NCI-H2227 (cell line): ENCODE results near the gene PTPRG.

Experiments
- DNase-seq: peaks from one replicate; lab custom pipeline; 2025; ENCODE audit not compliant: unreplicated experiment; lab: John Stamatoyannopoulos, UW

PTPRG gene

DNA sequence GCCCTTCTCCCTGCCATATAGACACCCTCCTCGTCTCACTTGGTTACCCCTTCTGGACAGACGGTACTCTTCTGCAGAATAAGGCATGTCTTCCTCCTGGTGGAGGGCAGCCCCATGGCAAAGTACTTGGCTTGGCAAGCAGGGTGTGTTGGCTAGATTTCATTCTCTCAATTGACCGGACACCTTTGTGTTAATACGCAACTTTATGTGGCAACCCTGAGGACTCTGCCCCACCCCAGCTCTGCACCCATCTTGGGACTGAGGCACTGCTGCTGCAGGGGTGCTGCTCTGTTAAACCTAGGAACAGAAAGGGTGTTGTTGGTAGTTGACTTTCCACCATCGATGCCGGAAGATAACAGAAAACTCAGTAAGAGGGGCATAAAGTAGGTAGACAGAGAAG lies 55.2 kb downstream of the PTPRG start:
- DNase-seq: no peak

DNA sequence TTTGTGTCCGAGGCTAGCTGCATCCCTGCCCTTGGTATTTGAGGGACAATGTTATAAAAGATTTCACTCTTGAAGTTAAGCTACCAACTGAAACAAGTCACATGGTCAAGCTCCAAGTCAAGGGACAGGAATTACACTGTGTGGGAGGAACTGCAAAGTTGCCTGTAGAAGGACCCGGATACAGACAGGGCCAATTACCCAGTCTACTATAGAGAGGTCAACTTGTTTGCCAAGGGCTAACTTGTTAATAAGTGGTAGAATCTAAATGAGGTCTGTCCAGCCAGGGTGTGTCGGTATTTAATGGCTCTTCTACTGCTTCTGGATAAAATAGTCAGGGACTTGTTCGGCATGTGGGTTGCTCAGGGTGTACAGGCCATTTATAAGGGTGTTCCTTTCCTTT lies 55.7 kb downstream of the PTPRG start:
- no peak for DNase-seq

DNA sequence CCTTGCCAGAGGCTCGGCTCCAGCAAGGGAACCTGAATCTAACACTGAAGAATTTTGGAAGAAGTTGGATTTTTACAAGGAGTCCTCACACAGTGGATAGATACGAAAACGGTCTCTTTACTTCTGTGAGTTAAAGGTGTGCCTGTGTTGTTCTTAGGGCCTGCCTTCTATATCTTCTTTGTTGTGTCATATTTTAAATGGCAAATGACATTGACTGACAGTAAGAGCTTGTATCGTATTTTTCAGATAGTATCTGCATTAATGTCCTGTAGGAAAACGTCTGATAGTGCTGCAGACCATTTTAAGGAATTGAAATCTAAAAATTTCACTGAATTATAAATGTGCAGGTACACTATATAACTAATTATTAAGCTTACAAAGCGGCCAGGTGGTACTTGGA lies 56.3 kb downstream of the PTPRG start:
- no peak for DNase-seq

DNA sequence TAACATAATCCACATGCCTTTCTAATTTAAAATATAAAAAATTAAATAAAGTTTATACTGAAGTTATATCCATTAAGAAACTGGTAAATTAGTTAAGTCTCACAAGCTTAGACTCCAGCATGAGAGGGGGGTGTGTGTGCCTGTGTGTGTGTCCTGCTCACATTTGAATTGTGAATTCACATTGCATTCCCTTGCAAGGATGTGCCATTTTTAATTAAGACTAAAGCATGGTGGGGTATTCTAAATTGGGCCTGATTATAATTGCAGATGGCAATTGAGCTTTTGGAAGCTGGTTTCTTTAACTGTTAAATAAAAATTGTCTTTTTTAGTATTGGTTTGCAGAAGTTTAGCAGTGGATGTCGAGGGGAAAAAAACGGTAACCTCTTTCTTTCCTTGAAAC lies 56.9 kb downstream of the PTPRG start:
- no peak for DNase-seq

DNA sequence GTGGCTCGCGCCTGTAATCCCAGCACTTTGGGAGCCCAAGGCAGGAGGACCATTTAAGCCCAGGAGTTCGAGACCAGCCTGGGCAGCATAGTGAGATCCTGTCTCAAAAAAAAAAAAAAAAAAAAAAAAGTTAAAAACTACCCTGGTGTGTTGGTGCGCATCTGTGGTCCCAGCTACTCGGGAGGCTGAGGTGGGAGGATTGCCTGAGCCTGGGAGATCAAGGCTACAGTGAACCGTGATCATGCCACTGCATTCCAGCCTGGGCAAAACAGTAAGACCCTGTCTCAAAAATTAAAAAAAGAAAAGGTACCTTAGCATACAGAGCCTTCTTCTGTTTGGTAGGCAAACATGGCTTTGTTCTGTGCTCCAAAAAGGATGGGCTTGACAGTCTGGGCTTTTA lies 57.5 kb downstream of the PTPRG start:
- DNase-seq: no peak

DNA sequence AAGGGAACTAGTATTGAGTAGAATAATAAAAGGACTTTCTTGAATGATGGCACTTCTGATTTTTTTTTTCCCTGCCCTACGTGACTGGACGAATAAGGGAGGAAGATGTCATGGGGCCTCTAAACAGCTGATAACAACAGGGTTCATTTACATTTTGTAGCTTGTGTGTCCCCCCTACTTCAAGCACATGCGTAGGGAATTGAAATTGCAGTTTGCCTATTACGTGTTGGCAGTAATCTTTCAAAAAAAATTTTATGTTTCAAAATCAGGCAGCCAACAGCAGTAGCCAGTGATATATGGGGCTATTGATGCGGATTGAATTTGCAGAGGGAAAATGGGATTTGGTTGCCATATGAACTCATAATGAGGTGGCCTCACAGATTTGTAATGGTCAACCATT lies 58.7 kb downstream of the PTPRG start:
- DNase-seq: no peak

DNA sequence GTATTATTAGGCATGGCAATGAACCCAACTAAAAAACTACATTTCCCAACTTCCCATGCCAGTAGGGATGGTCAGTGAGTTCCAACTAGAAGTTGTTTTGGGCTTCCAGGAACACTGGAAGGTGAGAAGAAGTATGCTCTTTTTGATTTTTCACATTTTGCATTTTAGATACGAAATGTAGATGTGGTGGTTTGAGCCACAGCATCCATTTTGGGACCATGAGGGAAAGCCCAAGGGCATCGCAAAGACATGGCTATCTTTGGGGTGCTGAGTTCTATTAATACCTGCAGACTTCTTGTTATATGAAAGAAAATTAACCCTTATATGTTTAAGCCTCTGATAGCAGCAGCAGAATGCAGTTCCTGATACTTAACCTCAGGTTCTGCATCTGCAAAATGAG lies 62.9 kb downstream of the PTPRG start:
- DNase-seq: no peak

DNA sequence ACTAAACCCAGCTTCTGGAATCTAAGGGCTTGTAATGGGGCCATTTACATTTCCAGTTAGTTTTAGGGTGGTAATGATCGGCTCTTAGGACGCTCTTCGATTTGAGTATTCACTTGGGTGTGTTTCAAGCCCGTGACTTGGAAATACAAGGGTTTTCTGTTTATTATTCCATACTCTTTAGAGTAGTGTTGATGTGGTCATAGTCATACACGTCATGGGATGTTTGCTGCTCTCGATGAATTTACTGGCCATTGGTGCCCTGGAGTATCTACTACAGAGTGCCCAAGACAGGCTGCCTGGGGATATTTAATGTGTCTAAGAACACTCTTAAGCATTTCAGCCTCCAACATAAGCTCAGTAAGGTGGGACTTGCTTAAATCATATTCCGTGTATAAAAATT lies 64.1 kb downstream of the PTPRG start:
- DNase-seq: no peak

DNA sequence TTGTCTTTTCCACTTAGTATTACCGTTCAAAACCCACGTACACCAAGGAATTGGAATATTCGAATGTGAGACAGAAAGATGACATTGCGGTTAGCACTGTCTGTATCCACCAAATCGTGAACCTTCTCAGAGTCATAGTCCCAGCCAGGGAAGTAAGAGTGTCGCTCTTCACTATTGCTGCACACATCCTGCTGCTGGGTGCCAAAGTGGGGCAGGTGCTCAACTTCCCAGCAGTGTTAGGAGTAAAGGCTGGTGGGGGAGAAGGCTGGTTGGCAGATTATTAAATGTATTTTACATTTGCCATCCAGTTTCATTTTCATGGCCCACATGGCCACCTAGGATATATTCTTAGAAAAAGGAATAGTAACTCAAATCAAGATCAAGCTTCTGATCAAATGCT lies 65.1 kb downstream of the PTPRG start:
- no peak for DNase-seq

DNA sequence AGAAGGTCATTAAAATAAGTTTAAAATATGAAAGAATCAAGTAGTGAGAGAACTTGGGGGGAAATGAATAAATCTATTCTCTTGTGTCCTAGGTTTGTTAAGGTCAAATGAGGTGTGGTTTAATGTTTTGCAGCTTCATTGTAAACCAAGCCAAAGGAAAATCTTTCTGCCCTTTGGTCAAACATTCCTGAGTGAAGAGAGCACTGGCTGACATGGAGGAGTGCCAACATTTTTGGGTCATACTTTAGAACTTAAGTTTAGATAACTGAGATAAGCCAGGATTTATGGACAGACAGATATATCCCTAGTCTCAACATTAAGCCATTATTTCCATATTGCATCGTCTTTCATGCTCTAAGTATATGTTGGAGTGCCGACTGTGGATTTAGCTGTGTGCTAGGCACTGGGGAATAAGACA lies 66.4 kb downstream of the PTPRG start:
- DNase-seq: no peak

DNA sequence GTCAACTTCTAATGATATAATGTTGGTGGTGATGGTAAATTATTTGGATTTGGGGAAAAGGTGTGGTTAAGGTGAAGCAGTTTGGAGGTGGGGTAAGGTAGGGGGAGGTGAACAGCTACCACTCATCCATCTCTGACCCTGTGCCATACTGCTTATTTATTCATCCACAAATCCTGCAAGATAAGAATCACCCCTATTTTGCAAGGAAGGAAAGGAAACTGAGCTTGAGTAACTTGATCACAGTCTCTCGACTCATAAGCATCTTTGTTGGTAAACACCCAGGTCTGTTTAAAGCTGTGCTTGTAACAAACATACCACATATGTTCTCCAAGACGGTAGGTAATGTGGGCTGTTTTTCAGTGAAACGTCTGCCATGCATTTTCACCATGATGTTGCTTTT lies 67.3 kb downstream of the PTPRG start:
- no peak for DNase-seq

DNA sequence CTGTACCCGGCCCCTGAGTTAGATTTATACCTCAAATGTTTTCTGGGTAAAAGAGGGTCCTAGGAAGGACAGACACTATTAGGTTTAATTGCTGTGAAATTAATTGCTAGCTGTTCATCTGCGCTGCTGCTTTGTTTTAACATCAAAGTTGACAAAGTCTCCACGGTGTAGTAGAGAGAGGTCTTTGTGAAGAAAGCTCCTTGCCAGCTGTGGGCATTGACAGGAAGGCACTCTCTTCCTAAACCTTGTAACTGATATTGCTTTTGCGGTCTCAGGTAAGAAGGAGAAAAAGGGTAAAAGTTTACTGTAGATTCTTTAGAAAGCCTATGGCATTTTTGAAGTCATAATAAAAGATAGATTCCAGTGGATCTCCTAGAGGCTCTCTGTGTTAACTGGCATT lies 68.1 kb downstream of the PTPRG start:
- no peak for DNase-seq

DNA sequence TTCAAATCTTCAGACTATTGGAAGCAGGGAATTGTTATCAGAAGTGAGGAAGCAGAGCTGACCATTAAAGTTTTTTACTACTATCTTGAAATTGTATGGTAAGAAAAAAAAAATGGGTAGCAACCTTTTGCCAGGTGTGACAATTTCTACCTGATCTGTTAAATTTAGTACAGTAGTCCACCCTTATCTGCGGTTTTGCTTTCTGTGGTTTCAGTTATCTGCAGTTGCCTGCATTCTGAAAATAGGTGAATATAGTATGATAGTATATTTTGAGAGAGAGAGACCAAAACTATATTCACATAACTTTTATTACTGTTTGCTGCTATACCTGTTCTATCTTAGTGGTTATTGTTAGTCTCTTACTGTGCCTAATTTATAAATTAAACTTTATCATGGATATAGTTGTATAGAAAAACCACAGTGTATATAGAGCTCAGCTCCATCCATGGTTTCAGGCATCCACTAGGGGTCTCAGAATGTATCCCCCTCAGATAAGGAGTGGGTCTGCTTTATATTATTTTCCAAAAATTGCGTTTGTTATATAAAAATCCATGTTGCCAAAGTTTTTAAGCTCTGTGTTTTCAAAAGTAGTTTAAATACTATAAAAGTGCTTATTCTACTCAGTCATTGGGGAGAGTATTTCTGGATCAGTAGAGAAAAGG lies 69.9 kb downstream of the PTPRG start:
- DNase-seq: no peak

DNA sequence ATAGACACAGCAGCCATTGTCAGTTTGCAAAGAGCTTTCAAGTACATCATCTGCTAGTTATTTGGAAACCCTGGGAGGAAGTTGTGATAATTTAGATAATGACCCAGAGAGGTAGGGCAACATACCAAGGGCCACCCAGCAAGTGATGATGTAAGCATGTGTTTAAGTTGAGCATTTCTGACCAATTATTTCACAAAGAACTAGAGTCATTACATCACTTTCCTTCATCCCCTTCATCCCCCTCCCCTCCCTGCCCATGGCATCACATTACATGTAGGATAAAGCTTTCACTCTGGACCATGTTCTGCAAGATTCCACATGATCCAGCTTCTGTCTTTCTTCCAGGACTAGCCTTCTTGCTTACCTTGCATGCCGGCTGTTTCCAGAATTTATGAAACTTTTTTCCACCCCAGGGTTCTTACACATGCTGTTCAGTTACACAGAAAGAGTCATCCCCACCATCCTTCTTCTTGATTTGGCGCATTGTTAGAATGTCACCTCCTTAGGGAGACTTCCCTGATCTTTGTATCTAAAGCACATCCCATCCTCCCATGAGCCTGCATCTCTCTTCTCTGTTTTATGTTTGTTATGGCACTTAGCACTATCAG lies 71.3 kb downstream of the PTPRG start:
- no peak for DNase-seq

DNA sequence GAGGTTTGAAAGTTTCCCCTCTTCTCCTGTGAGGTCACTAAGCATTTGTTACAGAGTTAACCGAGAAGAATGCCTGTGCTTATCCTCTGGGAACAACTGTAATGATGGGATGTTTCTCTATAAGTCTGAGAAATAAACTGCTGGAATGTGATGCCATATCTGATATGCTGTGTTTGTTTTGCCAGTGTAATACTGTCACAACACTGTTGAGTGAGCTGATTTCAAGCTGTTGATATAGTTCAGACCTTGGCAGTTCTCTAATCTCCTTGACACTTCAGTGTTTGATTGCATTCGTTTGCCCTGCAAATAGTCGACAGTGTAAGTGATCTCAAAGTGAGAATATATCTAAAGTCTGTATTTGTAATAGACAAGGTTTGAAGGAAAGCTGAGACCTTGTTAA lies 73.3 kb downstream of the PTPRG start:
- DNase-seq: no peak

DNA sequence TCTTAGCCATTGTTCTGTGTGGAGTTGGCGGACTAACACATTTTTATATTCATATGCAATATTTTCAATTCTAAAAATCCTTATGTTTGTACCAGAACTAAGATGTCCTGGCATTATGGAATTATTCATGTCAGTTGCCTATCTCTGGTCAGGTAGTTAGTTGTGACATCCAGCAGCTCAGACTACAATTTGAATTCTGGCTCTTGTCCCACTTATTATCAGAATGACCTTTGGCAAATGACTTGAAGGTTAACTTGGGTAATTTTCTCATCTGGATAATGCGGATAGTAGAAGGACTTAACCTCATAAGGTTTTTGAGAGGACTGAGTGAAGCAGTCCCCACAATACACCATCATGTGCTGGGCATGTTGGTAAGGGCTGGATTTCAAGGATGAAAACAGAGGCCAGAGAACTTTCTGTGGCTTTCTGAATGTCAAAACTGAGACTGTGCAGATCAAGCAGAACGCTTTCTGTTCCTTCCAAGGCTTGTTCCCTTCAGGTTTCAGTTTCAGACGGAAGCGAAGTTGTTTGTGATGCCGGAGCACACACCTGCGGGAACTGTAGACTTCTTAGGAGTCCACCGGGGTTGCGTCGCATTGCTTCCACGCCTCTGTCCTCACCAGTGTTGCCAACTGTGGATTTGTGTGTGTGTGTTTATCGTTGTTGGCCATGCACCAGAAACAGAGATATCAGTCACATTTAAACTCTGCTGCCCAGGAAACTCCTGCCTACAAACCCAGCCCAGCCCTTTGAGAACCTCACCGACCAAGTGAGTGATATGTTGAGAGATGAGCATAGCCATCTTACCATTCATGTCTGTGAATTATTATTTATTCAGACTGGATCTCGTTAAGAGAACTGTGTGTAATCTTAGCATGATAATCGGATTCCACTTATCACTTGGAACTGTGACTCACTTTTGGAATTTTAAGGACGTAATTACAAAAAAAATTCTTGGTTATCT lies 76.0 kb downstream of the PTPRG start:
- no peak for DNase-seq

DNA sequence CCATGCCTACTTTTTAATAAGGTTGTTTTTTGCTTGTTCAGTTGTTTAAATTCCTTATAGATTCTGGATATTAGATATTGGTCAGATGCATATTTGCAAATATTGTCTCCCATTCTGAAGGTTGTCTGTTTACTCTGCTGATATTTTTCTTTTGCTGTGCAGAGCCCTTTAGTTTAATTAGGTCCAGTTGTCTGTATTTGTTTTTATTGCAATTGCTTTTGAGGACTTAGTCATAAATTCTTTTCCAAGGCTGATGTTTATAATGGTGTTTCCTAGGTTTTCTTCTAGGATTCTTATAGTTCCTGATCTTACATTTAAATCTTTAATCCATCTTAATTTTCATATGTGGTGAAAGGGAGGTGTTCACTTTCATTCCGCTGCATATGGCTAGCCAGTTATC lies 77.4 kb downstream of the PTPRG start:
- DNase-seq: no peak

DNA sequence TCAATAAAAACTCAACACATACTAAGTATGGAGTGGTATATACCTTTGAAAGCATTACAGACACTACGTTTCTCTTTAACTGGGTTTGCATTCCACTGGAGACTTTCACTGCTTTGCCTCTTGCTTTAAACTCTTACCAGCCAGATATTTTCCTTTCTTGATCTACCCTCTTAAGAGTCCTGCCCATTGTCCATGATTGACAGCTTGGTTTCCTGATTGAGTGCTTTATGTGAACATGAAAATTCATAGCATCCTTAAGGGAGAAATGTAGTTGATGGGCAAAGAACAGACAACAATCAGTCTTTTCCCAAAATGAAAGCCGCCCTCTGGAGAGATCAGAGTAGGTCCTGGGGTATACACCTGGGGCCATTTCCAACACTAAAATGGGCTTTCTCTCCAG lies 78.6 kb downstream of the PTPRG start:
- no peak for DNase-seq

DNA sequence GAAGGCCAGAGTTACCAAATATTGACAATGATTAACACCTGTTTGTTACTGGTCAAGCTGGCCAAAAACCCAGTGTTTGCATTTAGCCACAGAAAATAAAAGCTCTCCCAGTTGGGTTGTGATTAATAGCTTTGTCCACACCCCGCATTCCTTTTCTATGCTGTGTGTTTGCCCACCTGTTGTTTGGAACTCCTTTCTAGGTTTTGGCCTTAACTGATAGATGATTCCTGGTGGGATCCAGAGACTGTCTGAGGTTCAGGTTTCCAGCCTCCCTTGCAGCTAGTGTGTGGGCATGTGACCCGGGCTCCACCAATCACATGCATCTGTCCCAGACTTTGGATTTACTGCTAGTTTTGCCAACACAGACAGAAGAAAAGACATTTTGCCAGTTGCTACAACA lies 83.8 kb downstream of the PTPRG start:
- no peak for DNase-seq

DNA sequence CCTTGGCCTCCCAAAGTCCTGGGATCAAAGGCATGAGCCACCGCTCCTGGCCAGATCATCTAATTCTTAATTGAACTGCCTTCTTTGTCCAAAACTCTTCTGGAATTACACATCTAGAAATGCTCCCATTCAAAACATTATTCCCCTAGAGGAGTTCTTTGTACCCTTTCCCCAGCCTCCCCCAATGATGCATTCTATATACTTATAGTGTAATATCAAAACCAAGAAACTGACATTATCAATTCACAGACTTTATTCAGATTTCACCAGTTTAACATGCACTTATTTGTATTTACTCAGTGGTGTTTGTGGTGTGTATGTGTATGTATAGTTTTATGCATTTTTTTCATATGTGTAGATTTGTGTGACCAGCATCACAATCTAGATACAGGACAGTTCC lies 85.0 kb downstream of the PTPRG start:
- no peak for DNase-seq

DNA sequence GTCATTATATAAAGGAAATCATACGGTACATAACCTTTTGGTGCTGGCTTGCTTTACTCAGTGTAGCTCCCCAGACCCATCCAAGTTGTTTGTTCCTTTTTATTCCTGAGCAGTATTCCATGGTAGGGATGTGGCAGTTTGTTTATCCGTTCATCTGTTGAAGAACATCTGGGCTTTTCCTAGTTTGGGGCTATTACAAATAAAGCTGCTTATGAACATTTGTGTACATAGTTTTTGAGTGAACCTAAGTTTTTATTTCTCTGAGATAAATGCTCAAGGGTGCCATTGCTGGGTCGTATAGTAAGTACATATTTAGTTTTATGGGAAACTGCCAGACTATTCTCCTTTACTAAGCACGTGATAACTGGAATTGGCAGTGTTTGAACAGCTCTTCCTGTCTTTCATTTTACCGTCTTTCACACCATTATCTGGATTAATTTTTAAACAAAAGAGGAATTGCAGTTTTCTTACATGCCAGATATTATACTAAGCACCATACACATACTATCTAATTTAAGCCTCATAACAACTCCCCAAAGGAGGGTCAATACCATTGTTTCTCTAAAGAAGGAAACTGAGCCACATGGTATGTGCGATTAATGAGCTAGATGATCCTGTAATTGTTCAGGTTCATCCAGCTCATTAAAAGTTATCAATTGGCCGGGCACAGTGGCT lies 85.6 kb downstream of the PTPRG start:
- DNase-seq: no peak

DNA sequence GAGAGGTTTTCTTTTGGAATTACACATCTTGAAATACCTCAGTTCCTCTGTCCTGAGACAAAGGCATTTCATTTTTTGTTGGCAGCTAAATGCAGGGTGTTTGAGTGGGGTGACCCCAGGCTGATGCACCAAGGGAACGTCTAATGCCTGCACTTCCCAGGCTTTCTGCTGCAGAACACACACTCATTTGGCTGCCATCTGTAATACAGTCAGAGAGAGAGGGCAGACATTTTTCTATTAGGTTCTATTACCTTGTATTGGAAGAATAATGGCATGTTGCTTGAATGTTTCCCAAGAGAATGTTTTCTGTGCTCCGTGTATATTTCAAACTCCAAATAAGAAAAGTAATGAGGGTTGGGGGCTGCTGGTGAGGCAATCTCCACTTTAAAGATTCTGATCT lies 87.1 kb downstream of the PTPRG start:
- DNase-seq: no peak
